GM12878 (cell line): ENCODE measurements around the gene SMIM14. TPM values are rescaled to one million over a fixed set of nuclear protein-coding genes. Genes with fewer than 3 reads are reported as not detected.
A peak's percentile ranks its signal among the peaks of the same experiment; 100 is the strongest.

Experiments used
- ATAC-seq: fragments of 200-7000 bp; cut with Tn5 transposase; 3 replicates; pipeline ENCODE4 v1.9.1; 2020; ENCODE audit warnings: mild to moderate bottlenecking, moderate library complexity
- BruUV-seq: library from RNA; stranded (reverse); fragments of 400-500 nt; replicated peaks from 2 replicates; lab custom pipeline; 2021; lab: Mats Ljungman, UMichigan
- CTCF ChIA-PET: fragments of 300-600 bp; sonication (Branson Sonifier 250); formaldehyde crosslinking; extraction: SDS; loops from one replicate; lab custom pipeline; 2021; ENCODE audit warnings: inconsistent platforms; lab: Yijun Ruan, JAX
- POLR2A ChIA-PET: fragments of 350-600 bp; formaldehyde crosslinking; extraction: SDS; loops from one replicate; lab custom pipeline; 2021; ENCODE audit warnings: inconsistent platforms; lab: Charles Lee
- RAD21 ChIA-PET: fragments of 300-600 bp; sonication (Branson Sonifier 250); formaldehyde crosslinking; loops from one replicate; lab custom pipeline; 2023; ENCODE audit warnings: antibody characterized with exemption; ENCODE audit not compliant: unreplicated experiment; lab: Charles Lee
- SMC1A ChIA-PET: fragments of 300-600 bp; sonication (Branson Sonifier 250); formaldehyde crosslinking; loops from one replicate; lab custom pipeline; 2023; ENCODE audit not compliant: unreplicated experiment, uncharacterized antibody; lab: Charles Lee
- DNase-seq: peaks from one replicate; pipeline ENCODE4 v3.0.0-alpha.2; 2011; ENCODE audit warnings: low read depth, low spot score
- FAIRE-seq: peaks from 3 replicates; lab custom pipeline; 2011; peaks lifted over from hg19 to GRCh38; lab: Jason Lieb, UNC
- H2AFZ ChIP-seq: 2 replicates; pipeline ENCODE4 v1.6.0; 2011; ENCODE audit warnings: low read depth, low read length, control low read depth; ENCODE audit not compliant: control insufficient read depth
- H3K27ac ChIP-seq: 2 replicates; pipeline ENCODE4 v1.5.1; 2011; ENCODE audit warnings: control low read depth; ENCODE audit not compliant: control insufficient read depth, insufficient read depth
- H3K27me3 ChIP-seq, 2 experiments: replicated peaks in 1 of 2; 2 replicates each; pipeline versions ENCODE4 v1.6.0 to v1.6.1; 2011; ENCODE audit warnings: low read length in 1 of 2; ENCODE audit not compliant: control insufficient read depth in 2 of 2, insufficient read depth in 2 of 2
- H3K36me3 ChIP-seq, 2 experiments: 2 replicates each; pipeline ENCODE4 v1.5.1; 2011; ENCODE audit warnings: low read length in 1 of 2; ENCODE audit not compliant: control insufficient read depth in 2 of 2, insufficient read depth in 2 of 2
- H3K4me1 ChIP-seq: 2 replicates; pipeline ENCODE4 v1.6.1; 2011; ENCODE audit warnings: mild to moderate bottlenecking, low read length, moderate library complexity, mixed read lengths; ENCODE audit not compliant: control insufficient read depth, insufficient read depth
- H3K4me2 ChIP-seq: 2 replicates; pipeline ENCODE4 v1.6.0; 2011; ENCODE audit warnings: control low read depth; ENCODE audit not compliant: control insufficient read depth, insufficient read depth
- H3K4me3 ChIP-seq: fragments of 200-600 bp; sonication (generic); 2 replicates; pipeline ENCODE4 v1.5.1; 2016
- H3K79me2 ChIP-seq: 2 replicates; pipeline ENCODE4 v1.6.0; 2011; ENCODE audit warnings: low read length; ENCODE audit not compliant: control insufficient read depth, insufficient read depth
- H3K9ac ChIP-seq: 2 replicates; pipeline ENCODE4 v1.8.0; 2011; ENCODE audit warnings: low read length, control low read depth, mixed read lengths; ENCODE audit not compliant: control insufficient read depth, insufficient read depth
- H3K9me3 ChIP-seq: replicated peaks from 3 replicates; pipeline ENCODE4 v1.5.1; 2011; ENCODE audit warnings: mild to moderate bottlenecking, low read length; ENCODE audit not compliant: control insufficient read depth, insufficient read depth
- H4K20me1 ChIP-seq: 2 replicates; pipeline ENCODE4 v1.6.0; 2011; ENCODE audit not compliant: control insufficient read depth, insufficient read depth
- BHLHE40 ChIP-seq, 2 experiments: fragments of 450-650 bp in 1 of 2; IDR thresholded peaks; 2 replicates each; pipeline ENCODE4 v1.6.1; 2011 to 2017; ENCODE audit warnings: low read depth in 2 of 2, borderline replicate concordance in 1 of 2, improper control_type of control experiment in 1 of 2, low read length in 1 of 2, mild to moderate bottlenecking in 1 of 2
- BMI1 ChIP-seq: fragments of 450-650 bp; IDR thresholded peaks from 2 replicates; pipeline ENCODE4 v1.6.1; 2016; ENCODE audit warnings: mild to moderate bottlenecking, moderate library complexity, borderline replicate concordance
- IKZF1 ChIP-seq: fragments of 450-650 bp; conservative IDR thresholded peaks from 2 replicates; pipeline ENCODE4 v1.6.1; 2017; ENCODE audit warnings: antibody characterized with exemption, mild to moderate bottlenecking
- MLLT1 ChIP-seq: fragments of 450-650 bp; IDR thresholded peaks from 2 replicates; pipeline ENCODE4 v1.6.1; 2016; ENCODE audit warnings: mild to moderate bottlenecking
- SP1 ChIP-seq: IDR thresholded peaks from one replicate; pipeline ENCODE4 v1.6.1; 2011; ENCODE audit warnings: low read depth, low read length
- SUPT20H ChIP-seq: IDR thresholded peaks from 2 replicates; pipeline ENCODE4 v1.6.1; 2011; ENCODE audit warnings: low read depth, mild to moderate bottlenecking, low read length, moderate library complexity, borderline replicate concordance; ENCODE audit not compliant: control insufficient read depth
- TBL1XR1 ChIP-seq: IDR thresholded peaks from 2 replicates; pipeline ENCODE4 v1.6.1; 2012; ENCODE audit warnings: low read depth, low read length, improper control_type of control experiment
- WGBS: methylation state at CpG from one replicate; pipeline ENCODE4 v1.1.6; 2016; ENCODE audit warnings: low lambda C conversion rate; ENCODE audit not compliant: insufficient replicate concordance, insufficient coverage; ENCODE audit errors: missing lambda C conversion rate; 5-methylcytosine and 5-hydroxymethylcytosine counted together
- in situ Hi-C: fragments of 300-500 bp; cut with MboI; formaldehyde crosslinking; loops from 9 replicates; pipeline ENCODE4 v1.14.3; 2018; ENCODE audit warnings: mixed read lengths
- intact Hi-C: fragments of 100-400 bp; cut with micrococcal nuclease; formaldehyde crosslinking; loops from one replicate; pipeline ENCODE4 v1.14.2; 2022; ENCODE audit not compliant: unreplicated experiment
- polyA plus RNA-seq, 11 experiments: library from polyadenylated mRNA; depleted of rRNA in 4 of 11; unstranded in 6 of 11; stranded (reverse) in 5 of 11; fragments of >200 nt; fragmentation: Nextera tagmentation in 4 of 11; fragmentation: Illumina TruSeq in 1 of 11; extraction: Ambion mirVana in 4 of 11; extraction: Trizol in 1 of 11; gene quantifications; 1 replicate in 1 of 11; 2 replicates in 10 of 11; pipeline versions ENCODE4 v1.2.1 to v1.2.3, GENCODE V29; 2011 to 2016; ENCODE audit warnings: inconsistent platforms in 2 of 11, missing spikeins in 2 of 11, low read depth in 1 of 11
- total RNA-seq, 4 experiments: library from RNA; depleted of rRNA in 3 of 4; stranded (reverse); fragments of >200 nt in 3 of 4; fragmentation: Illumina TruSeq in 1 of 4; extraction: Trizol in 1 of 4; gene quantifications; 2 replicates each; pipeline versions ENCODE4 v1.2.1 to v1.2.3, GENCODE V29; 2013 to 2021

Gene SMIM14
- total and polyA plus RNA-seq, 10 of the 15 experiments (the other 5 are each of a cell fraction or from before 2014, with no cell fraction given), result 125 to 671 (median 188) TPM

GRCh38 chr4:39617534-39617933, 21.1 kb downstream of the SMIM14 start:
- 81% methylated on average over 2 of the region's 2 CpGs for WGBS
- H3K27ac ChIP-seq, result peak overlapping the region; percentile 75
- H3K4me1 ChIP-seq, result peaks cover 43% of the 10 kb centered on the region
- peak overlapping the region; percentile 59; the same call in 1 of the 2 replicates for H3K4me3 ChIP-seq
- intact Hi-C loops, result loop anchor here (5.0 kb wide), 1 partner anchor 160 kb away; the partner anchor contains the start of genes LIAS and RPL9
- no peak overlapping the region for H2AFZ ChIP-seq
- SMC1A ChIA-PET, result interaction anchor here (7.2 to 11.3 kb wide), 2 partner anchors 9 to 20 kb away, joined by 85 to 254 read pairs; partner anchors contain the start of gene SMIM14
- in situ Hi-C loops, result loop anchor here (25.0 kb wide), 1 partner anchor 1480 kb away; no protein-coding TSS in a partner anchor
- BruUV-seq, result no TSS peak
- H3K79me2 ChIP-seq, result peaks cover 55% of the 10 kb centered on the region
- FAIRE-seq (no peak), DNase-seq (no peak), ATAC-seq (no peak)
- H3K36me3 ChIP-seq, result peaks cover 0 to 2% of the 10 kb centered on the region in 2 experiments; a peak in 2 of 4 replicates
- POLR2A ChIA-PET, result interaction anchor here (1.0 to 10.0 kb wide), 2 partner anchors 9 to 18 kb away, joined by 4 to 129 read pairs; partner anchors contain the start of gene SMIM14
- RAD21 ChIA-PET, result interaction anchor here (3.9 to 11.2 kb wide), 2 partner anchors 9 to 18 kb away, joined by 41 to 217 read pairs; partner anchors contain the start of gene SMIM14
- H4K20me1 ChIP-seq, result no peaks in the 10 kb centered on the region
- H3K9me3 ChIP-seq, result no peaks in the 10 kb centered on the region; the same call in 2 of the 3 replicates
- CTCF ChIA-PET, result no interaction called here
- peak overlapping the region; percentile 52 for H3K9ac ChIP-seq
- TF ChIP-seq BHLHE40 (IDR thresholded peaks at IDR 0.05; ENCODE audit: borderline replicate concordance in 1 of 2, low read depth in 2 of 2, low read length in 1 of 2) (no peak), IKZF1 (no peak), BMI1 (no peak), SUPT20H (no peak), TBL1XR1 (no peak), SP1 (no peak), MLLT1 (0 out of 2 replicates have a peak, but pooled peaks have one; percentile 4)
- no peaks in the 10 kb centered on the region for H3K27me3 ChIP-seq
- H3K4me2 ChIP-seq, result peak overlapping the region; percentile 77
